HG02870 (cell line): ENCODE data around the gene SYMPK.

Experiments used
- ATAC-seq: cut with Tn5 transposase; IDR thresholded peaks from one replicate; pipeline ENCODE4 v1.9.1; 2021; ENCODE audit warnings: mild to moderate bottlenecking, moderate library complexity; ENCODE audit not compliant: unreplicated experiment

Gene SYMPK

DNA sequence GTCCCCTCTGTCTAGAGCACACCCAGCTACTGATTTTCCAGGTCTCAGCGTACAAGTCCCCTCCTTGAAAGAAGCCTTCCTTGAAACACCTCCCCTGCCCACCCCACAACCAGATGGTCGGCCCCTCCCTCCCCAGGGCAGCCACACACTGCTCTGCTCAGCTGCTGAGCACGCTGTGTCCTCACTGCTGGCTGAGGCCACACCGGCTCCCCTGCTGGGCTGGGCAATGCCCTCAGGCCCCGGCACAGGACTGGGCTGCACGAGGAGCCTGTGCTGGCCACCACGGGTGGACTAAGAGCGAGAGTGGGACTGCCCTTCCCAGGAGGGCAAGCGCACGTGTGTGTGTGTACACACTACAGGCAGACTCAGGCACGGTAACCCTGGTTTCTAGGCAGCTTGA is 36.0 kb downstream of the SYMPK start:
- no peak for ATAC-seq

- no peak for ATAC-seq
Measured at GRCh38 chr19:45825917-45826893, 36.7 kb downstream of the SYMPK start.

DNA sequence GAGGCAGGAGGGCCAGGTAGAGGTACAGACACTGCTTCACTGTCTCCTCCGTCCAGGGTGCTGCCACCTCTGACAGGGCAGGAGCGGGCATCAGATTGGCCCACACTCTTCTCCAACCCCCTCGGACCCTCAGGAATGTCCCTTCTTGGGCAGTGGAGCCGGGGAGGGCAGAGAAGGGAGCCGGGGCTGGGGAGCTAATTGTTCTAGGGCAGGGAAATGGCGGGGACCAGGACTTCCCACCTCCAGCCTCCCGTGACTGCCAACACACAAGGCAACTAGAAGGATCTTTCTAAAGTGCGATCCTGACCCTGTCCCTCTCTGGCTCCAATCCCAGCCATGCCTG is 37.7 kb downstream of the SYMPK start:
- no peak for ATAC-seq

- no peak for ATAC-seq
Measured at GRCh38 chr19:45824531-45825262, 38.2 kb downstream of the SYMPK start.

GRCh38 chr19:45824041-45824471 is 38.9 kb downstream of the SYMPK start:
- no peak for ATAC-seq

DNA sequence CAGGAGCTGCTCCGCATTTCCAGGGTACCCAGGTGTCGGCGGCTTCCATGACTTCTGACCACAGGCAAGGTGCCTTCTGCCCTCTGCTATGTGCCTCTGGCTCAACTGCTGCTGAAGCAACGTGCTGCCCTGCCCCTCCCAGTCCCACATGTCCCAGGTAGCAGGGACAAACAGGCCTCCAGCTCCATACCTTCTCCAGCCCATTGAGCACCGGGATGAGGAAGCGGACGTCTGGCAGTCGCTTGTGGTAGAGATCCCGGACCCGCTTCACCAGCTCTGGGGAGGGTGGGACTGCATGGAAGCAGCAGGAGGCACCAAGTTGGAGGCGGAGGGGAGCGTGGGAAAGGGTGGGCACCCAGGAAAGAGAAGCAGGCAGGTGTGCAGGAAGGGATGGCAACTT is 39.8 kb downstream of the SYMPK start:
- ATAC-seq, result no peak

- ATAC-seq, result no peak
Measured at GRCh38 chr19:45822716-45823115, 40.2 kb downstream of the SYMPK start.

DNA sequence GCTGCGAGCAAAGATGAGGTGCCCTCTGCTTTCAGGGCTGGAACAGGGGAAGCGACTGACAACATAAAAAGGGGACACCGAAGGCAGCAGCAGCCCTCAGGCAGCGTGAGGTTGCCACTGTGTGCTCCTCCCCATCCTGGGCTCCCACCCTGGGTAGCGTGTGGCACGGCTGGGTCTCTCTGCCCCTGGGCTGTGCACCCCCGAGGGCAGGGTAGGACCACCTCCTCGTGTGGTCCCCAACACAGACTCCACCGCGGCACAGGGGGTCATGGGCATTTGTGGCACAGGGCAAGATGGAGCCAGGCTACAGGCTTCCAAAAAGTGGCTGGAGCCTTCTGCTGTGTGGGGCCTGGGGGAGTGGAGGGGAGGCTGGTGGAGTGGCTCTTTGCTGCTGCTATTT is 41.4 kb downstream of the SYMPK start:
- ATAC-seq, result no peak

GRCh38 chr19:45821103-45821521 is 41.8 kb downstream of the SYMPK start:
- ATAC-seq, result no peak

GRCh38 chr19:45820413-45821102 is 42.4 kb downstream of the SYMPK start:
- no peak for ATAC-seq

DNA sequence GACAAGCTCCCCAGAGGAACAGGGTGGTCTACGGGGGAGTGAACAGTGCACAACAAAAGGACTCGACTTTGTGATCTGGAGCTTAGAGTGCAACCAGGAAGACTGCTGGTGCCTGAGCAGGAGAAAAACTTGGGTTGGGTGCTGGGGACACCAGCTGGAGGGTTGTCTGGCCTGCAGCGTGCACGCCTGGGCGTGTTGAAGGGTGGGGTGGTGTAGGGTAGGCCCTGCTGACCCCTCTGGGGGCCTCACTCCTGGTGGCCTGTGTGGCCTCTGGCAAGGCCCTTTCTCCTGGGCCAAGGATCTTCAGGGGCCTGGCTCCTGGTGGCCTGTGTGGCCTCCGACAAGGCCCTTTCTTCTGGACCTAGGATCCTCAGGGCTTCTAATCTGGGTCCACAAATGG is 43.2 kb downstream of the SYMPK start:
- no peak for ATAC-seq

DNA sequence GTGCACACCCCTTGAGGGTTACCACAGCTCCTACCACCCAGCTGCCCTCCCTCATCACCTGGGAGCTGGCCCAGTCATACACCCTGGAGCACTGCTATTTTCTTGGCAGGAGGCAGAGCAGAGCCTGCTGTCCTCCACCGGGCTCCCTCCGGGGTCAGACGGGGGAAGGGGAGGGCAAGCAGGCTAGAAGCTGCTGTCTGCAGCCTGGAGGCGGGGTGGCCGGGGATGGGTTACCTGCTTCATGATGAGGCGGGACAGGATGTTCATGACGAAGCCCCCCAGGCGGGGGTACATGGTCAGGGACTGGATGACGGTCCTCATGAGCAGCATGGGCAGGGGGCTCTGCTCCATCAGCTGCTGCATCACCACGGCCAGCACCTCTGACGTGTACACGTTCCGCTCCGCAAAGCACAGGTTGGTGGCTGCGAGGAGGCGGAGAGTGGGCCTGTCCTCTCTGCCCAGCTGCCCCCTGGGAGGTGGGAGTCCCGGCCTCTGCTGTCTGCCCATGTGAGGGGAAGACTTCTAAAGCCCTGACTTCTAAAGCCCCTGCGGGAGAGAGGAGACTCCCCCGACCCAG is 45.1 kb downstream of the SYMPK start:
- no peak for ATAC-seq

- ATAC-seq, result peak; percentile 80
Measured at GRCh38 chr19:45817010-45817724, 45.8 kb downstream of the SYMPK start.

- ATAC-seq, result no peak
Measured at GRCh38 chr19:45816236-45817009, 46.5 kb downstream of the SYMPK start.

GRCh38 chr19:45815481-45816216 is 47.3 kb downstream of the SYMPK start:
- no peak for ATAC-seq

- ATAC-seq, result no peak
Measured at GRCh38 chr19:45814851-45815480, 48.0 kb downstream of the SYMPK start, which contains the start of gene RSPH6A. Gene RSPH6A (minus strand): TSS chr19:45815308. CDS start chr19:45815176, 132 bp downstream.

GRCh38 chr19:45814166-45814780 is 48.7 kb downstream of the SYMPK start:
- ATAC-seq, result no peak

DNA sequence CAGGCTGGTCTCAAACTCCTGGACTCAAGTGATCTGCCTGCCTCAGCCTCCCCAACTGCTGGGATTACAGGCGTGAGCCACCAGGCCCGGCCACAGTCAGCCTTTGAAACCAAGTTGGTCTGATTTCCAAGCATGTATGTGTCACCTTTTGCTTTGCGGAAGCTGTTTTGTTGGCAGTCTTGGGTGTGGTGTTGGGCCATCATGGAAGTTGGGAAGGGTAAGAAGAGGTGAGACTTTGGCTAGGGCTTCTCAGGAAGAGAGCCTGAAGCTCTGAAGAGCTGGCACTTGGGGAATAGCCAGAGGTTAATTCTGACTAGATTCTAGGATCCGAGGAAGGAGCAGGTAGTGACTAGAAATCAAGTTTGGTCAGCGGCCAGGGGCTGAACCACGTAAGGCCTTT is 50.6 kb downstream of the SYMPK start:
- ATAC-seq, result no peak
